Parathyroid adenoma (tissue), 2 donors: Measurements from ENCODE around the gene ZNF236.

Experiments used
- H2AFZ ChIP-seq: fragments of 300-600 bp; sonication (generic); one replicate; pipeline ENCODE4 v1.7.0; 2017; ENCODE audit warnings: antibody characterized with exemption, mild to moderate bottlenecking
- H3K27ac ChIP-seq: fragments of 300-600 bp; sonication (generic); one replicate; pipeline ENCODE4 v1.7.0; 2017
- H3K27me3 ChIP-seq: fragments of 300-600 bp; sonication (generic); one replicate; pipeline ENCODE4 v1.7.0; 2017; ENCODE audit warnings: low read length; ENCODE audit not compliant: control insufficient read depth, insufficient read depth
- H3K36me3 ChIP-seq: fragments of 300-600 bp; sonication (generic); one replicate; pipeline ENCODE4 v1.7.0; 2017; ENCODE audit warnings: low read length; ENCODE audit not compliant: control insufficient read depth, insufficient read depth
- H3K4me1 ChIP-seq: fragments of 300-600 bp; sonication (generic); one replicate; pipeline ENCODE4 v1.7.0; 2017; ENCODE audit warnings: control low read depth
- H3K4me2 ChIP-seq: fragments of 300-600 bp; sonication (generic); one replicate; pipeline ENCODE4 v1.7.0; 2017; ENCODE audit warnings: low read length
- H3K4me3 ChIP-seq: fragments of 300-600 bp; sonication (generic); one replicate; pipeline ENCODE4 v1.7.0; 2017; ENCODE audit warnings: low read depth, low read length
- H3K79me2 ChIP-seq: fragments of 300-600 bp; sonication (generic); one replicate; pipeline ENCODE4 v1.7.0; 2017; ENCODE audit warnings: control low read depth
- H3K9ac ChIP-seq: fragments of 300-600 bp; sonication (generic); one replicate; pipeline ENCODE4 v1.7.0; 2017; ENCODE audit warnings: mild to moderate bottlenecking
- H3K9me3 ChIP-seq: fragments of 300-600 bp; sonication (generic); one replicate; pipeline ENCODE4 v1.7.0; 2017; ENCODE audit warnings: low read length; ENCODE audit not compliant: control insufficient read depth
- TF ChIP-seq, protein P1 (sequence below): fragments of 300-600 bp; sonication (generic); IDR thresholded peaks from one replicate; pipeline ENCODE4 v1.7.0; 2017; ENCODE audit warnings: antibody characterized with exemption, mild to moderate bottlenecking
- donor health status: primary hyperparathyroidism.

The ZNF236 gene

DNA sequence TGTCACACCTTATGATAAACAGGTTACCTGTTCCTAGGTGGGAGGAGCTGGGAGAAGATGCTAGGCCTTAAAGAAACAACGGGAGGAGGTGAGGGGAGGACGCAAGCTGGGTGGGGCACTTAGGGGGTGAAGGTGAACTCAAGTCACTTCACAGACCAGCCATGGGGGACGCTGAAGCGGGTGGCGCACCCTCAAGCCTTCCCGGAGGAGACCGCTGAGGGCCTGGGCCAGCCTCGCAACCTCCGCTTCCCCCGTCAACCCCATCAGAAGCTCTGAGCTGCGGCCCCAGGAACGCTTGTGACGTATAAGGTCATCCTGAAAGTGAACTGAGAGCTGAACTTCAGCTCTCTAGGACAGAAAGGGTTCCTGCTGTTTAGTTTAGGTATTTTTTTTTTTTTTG, 176.7 kb downstream of the ZNF236 start:
- no peaks in the 10 kb centered on the region for H3K27me3 ChIP-seq
- no peak overlapping the region for H3K4me2 ChIP-seq
- H3K36me3 ChIP-seq: no peaks in the 10 kb centered on the region
- no peak overlapping the region for H3K9ac ChIP-seq
- no peak overlapping the region for H2AFZ ChIP-seq
- H3K9me3 ChIP-seq: no peaks in the 10 kb centered on the region
- H3K4me1 ChIP-seq: peaks cover 10% of the 10 kb centered on the region
- no peak overlapping the region for H3K27ac ChIP-seq
- H3K79me2 ChIP-seq: peaks cover 3% of the 10 kb centered on the region
- TF ChIP-seq, protein P1, sequence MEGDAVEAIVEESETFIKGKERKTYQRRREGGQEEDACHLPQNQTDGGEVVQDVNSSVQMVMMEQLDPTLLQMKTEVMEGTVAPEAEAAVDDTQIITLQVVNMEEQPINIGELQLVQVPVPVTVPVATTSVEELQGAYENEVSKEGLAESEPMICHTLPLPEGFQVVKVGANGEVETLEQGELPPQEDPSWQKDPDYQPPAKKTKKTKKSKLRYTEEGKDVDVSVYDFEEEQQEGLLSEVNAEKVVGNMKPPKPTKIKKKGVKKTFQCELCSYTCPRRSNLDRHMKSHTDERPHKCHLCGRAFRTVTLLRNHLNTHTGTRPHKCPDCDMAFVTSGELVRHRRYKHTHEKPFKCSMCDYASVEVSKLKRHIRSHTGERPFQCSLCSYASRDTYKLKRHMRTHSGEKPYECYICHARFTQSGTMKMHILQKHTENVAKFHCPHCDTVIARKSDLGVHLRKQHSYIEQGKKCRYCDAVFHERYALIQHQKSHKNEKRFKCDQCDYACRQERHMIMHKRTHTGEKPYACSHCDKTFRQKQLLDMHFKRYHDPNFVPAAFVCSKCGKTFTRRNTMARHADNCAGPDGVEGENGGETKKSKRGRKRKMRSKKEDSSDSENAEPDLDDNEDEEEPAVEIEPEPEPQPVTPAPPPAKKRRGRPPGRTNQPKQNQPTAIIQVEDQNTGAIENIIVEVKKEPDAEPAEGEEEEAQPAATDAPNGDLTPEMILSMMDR: no peak
- no peak overlapping the region for H3K4me3 ChIP-seq

DNA sequence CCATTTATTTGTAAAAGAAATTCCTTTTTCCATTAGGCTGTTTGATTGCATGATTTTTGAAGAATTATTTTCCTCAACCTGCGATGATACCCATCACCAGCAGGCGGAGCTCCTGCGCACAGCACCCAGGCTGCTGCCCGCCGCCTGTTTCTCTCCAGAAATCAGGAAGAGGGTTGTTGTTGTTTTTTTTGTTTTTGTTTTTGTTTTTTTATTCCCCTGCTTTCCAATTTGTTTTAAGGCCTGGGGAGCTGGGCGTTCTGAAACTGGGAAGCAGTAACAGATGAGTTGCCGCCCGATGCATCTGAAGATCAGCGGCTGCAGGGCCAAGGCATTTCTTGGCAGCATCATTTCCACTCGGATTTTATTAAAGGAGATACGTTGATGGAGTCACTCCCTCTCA, 178.2 kb downstream of the ZNF236 start:
- Histone ChIP-seq H3K9me3 (no peaks in the 10 kb centered on the region), H3K4me2 (peak overlapping the region; percentile 56), H3K79me2 (peaks cover 3% of the 10 kb centered on the region), H3K4me1 (peaks cover 10% of the 10 kb centered on the region), H3K9ac (no peak overlapping the region), H3K27ac (no peak overlapping the region), H3K27me3 (no peaks in the 10 kb centered on the region), H2AFZ (no peak overlapping the region), H3K36me3 (no peaks in the 10 kb centered on the region), H3K4me3 (no peak overlapping the region)
- TF ChIP-seq, protein P1: peak; percentile 98

DNA sequence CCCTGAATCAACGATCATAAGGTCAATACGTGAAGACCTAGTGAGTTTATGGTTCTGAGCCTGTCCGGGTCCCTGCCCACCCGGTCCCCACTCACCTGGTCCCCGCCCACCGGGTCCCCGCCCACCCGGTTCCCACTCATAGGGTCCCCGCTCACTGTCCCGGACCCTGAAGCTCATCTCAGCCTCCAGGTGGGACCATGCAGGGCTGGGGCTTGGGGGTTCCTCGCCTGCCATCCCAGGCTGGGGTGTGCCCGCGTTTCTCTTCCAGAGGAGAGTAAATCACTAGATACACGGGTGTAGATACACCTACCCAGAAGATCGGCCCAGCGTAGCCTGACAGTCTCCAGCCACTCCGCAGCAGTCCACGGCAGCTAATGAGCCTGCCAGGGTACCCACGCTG, 178.7 kb downstream of the ZNF236 start:
- Histone ChIP-seq H2AFZ (no peak overlapping the region), H3K27me3 (no peaks in the 10 kb centered on the region), H3K36me3 (no peaks in the 10 kb centered on the region), H3K4me1 (peaks cover 10% of the 10 kb centered on the region), H3K4me2 (no peak overlapping the region), H3K27ac (no peak overlapping the region), H3K9ac (no peak overlapping the region), H3K4me3 (no peak overlapping the region), H3K79me2 (peaks cover 3% of the 10 kb centered on the region), H3K9me3 (no peaks in the 10 kb centered on the region)
- TF ChIP-seq, protein P1: no peak

DNA sequence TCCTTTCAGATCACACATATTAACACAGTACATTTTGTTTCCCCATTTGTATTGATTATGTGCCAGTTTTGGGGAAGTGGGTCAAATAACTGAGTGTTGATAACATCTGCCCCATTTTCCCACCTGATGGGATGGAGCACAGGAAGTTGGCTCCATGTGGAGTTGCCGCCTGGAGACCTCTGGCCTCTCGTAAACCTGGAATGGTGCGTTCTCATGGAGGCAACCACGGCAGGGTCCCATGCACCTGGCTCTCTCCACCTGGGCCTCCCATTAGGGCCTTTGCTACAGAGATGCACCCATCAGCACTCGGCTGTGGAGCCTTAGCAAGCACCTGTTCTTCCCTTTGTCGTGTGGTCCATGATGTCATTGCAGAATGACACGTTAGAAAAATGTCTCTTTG, 179.6 kb downstream of the ZNF236 start:
- Histone ChIP-seq H3K27me3 (no peaks in the 10 kb centered on the region), H3K4me3 (no peak overlapping the region), H2AFZ (no peak overlapping the region), H3K9me3 (no peaks in the 10 kb centered on the region), H3K9ac (no peak overlapping the region), H3K4me1 (peaks cover 4% of the 10 kb centered on the region), H3K79me2 (no peaks in the 10 kb centered on the region), H3K4me2 (no peak overlapping the region), H3K27ac (no peak overlapping the region), H3K36me3 (no peaks in the 10 kb centered on the region)
- TF ChIP-seq, protein P1: no peak

DNA sequence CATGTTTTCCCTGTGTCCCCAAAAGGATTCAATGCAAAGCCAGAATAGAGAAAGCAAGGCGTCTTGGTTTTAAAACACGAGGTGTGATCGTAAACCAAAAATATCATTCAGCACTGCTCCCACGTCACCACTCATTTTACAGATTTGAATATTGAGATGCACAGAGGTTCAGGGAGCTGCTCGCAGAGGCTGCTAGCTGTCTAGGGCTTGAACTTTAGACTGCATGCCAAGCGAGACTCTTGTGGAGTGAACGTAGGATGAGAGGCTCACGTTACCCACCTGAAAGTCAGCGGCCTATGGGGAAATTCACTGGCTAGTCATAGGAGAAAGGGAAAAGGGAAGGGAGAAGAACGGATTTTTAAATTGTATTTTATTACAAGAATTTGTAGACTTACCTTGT, 180.1 kb downstream of the ZNF236 start:
- Histone ChIP-seq H3K4me2 (no peak overlapping the region), H3K9me3 (no peaks in the 10 kb centered on the region), H3K27ac (no peak overlapping the region)

More for the DNA sequence above, 180.1 kb downstream of the ZNF236 start:
- no peaks in the 10 kb centered on the region for H3K79me2 ChIP-seq
- no peak overlapping the region for H3K4me3 ChIP-seq
- H3K27me3 ChIP-seq: no peaks in the 10 kb centered on the region
- no peak overlapping the region for H3K9ac ChIP-seq
- H3K36me3 ChIP-seq: no peaks in the 10 kb centered on the region
- TF ChIP-seq, protein P1: no peak
- H2AFZ ChIP-seq: no peak overlapping the region
- H3K4me1 ChIP-seq: peaks cover 4% of the 10 kb centered on the region
